Measurements from ENCODE around the gene IL23A.

IL23A gene

GRCh38 chr12:56358836-56359532 is 20.3 kb downstream of the IL23A start:
- H3K4me2 ChIP-seq (ENCODE audit: insufficient read depth, low read length) = peak overlapping the region; percentile 82
- H3K9me3 ChIP-seq (ENCODE audit: insufficient read depth, low read length, severe bottlenecking) = no peaks in the 10 kb centered on the region
- DNase-seq (no peak), ATAC-seq (ENCODE audit: insufficient read depth, low read depth) (no peak)
- peaks cover 23% of the 10 kb centered on the region for H3K36me3 ChIP-seq (ENCODE audit: insufficient read depth, low read length)
- no peaks in the 10 kb centered on the region for H3K27me3 ChIP-seq (ENCODE audit: insufficient read depth, low read length, poor library complexity)
- H3K79me2 ChIP-seq (ENCODE audit: insufficient read depth, low read length) = peaks cover 21% of the 10 kb centered on the region
- peak overlapping the region; percentile 77 for H3K27ac ChIP-seq (ENCODE audit: low read length)
- peak overlapping the region; percentile 70 for H3K9ac ChIP-seq (ENCODE audit: low read depth, low read length)
- H3K4me1 ChIP-seq (ENCODE audit: insufficient read depth, low read length) = peaks cover 27% of the 10 kb centered on the region
- TF ChIP-seq, protein P1, sequence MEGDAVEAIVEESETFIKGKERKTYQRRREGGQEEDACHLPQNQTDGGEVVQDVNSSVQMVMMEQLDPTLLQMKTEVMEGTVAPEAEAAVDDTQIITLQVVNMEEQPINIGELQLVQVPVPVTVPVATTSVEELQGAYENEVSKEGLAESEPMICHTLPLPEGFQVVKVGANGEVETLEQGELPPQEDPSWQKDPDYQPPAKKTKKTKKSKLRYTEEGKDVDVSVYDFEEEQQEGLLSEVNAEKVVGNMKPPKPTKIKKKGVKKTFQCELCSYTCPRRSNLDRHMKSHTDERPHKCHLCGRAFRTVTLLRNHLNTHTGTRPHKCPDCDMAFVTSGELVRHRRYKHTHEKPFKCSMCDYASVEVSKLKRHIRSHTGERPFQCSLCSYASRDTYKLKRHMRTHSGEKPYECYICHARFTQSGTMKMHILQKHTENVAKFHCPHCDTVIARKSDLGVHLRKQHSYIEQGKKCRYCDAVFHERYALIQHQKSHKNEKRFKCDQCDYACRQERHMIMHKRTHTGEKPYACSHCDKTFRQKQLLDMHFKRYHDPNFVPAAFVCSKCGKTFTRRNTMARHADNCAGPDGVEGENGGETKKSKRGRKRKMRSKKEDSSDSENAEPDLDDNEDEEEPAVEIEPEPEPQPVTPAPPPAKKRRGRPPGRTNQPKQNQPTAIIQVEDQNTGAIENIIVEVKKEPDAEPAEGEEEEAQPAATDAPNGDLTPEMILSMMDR (IDR thresholded peaks at IDR 0.05; ENCODE audit: borderline replicate concordance, extremely low read depth, low read length, poor library complexity, severe bottlenecking) = no peak
- TF ChIP-seq EZH2 (IDR thresholded peaks at IDR 0.05; ENCODE audit: borderline replicate concordance, low read depth, low read length, severe bottlenecking) = no peak
- peak overlapping the region; percentile 73 for H2AFZ ChIP-seq (ENCODE audit: low read depth, low read length)
- H4K20me1 ChIP-seq (ENCODE audit: insufficient read depth, low read length) = no peaks in the 10 kb centered on the region
- peak overlapping the region; percentile 72 to 77 for H3K4me3 ChIP-seq (ENCODE audit: low read depth in 1 of 2, low read length in 2 of 2)

DNA sequence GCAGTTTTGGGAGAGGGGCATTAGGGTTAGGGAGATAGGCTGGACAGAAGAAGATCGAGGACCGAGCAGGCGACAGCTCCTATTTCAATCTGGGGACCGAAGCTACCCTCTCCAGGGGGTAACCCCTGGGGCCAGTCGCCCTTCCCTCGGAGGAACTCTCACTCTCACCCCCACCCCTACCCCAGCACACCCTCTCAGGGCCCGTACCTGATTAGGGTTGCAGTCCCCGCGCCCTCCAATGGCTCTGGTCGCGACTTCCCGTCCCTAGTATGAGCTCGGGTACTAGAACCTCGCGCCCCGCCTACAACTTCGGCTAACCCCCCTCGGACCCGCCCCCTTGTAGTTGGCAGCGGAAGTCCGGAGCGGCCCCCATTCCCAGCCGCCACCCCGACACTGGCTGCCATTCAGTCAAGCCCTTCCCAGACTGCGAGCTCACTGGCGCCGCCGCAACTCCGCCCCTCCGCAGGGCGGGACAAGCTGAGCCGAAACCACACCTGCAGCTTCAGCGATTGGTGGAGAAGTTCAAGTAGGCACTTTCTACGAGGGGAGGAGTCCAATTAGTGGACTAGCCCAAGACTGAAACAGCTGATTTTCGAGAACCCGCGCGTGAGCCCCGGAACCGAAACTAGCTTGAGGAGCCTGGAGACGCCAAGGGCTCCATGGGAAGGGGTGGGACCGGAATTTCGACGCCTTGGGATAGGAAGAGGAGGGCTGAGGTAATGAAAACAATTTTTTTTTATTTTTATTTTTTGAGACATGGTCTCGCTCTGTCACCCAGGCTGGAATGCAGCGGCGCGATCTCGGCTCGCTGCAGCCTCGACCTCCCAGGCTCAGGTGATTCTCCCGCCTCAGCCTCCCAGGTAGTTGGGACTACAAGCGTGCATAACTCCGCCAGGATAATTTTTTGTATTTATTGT is 21.4 kb downstream of the IL23A start, which contains the start of gene STAT2:
Gene STAT2, minus strand, starts transcription at position 257 of the 917 bp plus-strand sequence. CDS start 3,536 bp downstream, outside the sequence.
- H4K20me1 ChIP-seq (ENCODE audit: insufficient read depth, low read length) = no peaks in the 10 kb centered on the region
- peaks cover 13% of the 10 kb centered on the region for H3K36me3 ChIP-seq (ENCODE audit: insufficient read depth, low read length)
- peak; percentile 100 for DNase-seq
- H3K27me3 ChIP-seq (ENCODE audit: insufficient read depth, low read length, poor library complexity) = no peaks in the 10 kb centered on the region
- peaks cover 27% of the 10 kb centered on the region for H3K4me1 ChIP-seq (ENCODE audit: insufficient read depth, low read length)
- H3K27ac ChIP-seq (ENCODE audit: low read length) = peak within 1 kb of the TSS; percentile 77
- peaks cover 21% of the 10 kb centered on the region for H3K79me2 ChIP-seq (ENCODE audit: insufficient read depth, low read length)
- peak within 1 kb of the TSS; percentile 82 for H3K4me2 ChIP-seq (ENCODE audit: insufficient read depth, low read length)
- ATAC-seq (ENCODE audit: insufficient read depth, low read depth) = peak; percentile 94
- peak within 1 kb of the TSS; percentile 72 to 77 for H3K4me3 ChIP-seq (ENCODE audit: low read depth in 1 of 2, low read length in 2 of 2)
- peak within 1 kb of the TSS; percentile 73 for H2AFZ ChIP-seq (ENCODE audit: low read depth, low read length)
- TF ChIP-seq EZH2 (IDR thresholded peaks at IDR 0.05; ENCODE audit: borderline replicate concordance, low read depth, low read length, severe bottlenecking) = no peak
- TF ChIP-seq, protein P1 (IDR thresholded peaks at IDR 0.05; ENCODE audit: borderline replicate concordance, extremely low read depth, low read length, poor library complexity, severe bottlenecking) = no peak
- peak within 1 kb of the TSS; percentile 70 for H3K9ac ChIP-seq (ENCODE audit: low read depth, low read length)
- no peaks in the 10 kb centered on the region for H3K9me3 ChIP-seq (ENCODE audit: insufficient read depth, low read length, severe bottlenecking)

DNA sequence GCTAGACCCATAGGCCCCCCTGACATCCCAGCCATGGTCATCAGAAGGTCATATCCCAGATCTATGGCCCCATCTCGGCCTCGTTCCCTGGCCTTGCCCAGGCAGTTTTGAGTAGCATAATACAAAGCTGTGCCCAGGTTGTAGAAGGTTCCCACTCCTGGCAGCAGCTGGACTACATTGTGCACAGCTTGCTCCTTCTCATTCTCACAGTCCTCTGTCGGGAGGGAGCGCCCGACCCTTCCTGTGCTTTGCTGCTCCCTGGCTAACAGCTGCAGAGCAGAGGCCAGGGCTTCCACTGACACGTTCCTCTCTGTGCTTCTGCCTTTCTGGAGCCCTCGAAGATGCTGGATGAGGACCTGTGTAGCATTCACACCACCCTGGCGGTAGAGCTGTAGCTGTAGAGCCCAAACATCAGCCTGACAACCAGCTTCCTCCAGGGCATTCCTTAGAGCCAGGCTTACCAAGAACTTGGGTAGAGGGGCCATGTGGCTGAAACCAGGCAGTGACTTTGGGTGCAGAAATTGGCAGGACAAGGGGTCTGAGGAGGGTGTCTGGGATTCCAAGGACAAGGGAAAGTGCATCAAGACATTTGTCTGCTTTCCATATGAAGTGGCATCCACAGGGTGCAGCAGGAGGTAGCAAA is 22.9 kb downstream of the IL23A start:
- no peak for TF ChIP-seq EZH2 (IDR thresholded peaks at IDR 0.05; ENCODE audit: borderline replicate concordance, low read depth, low read length, severe bottlenecking)
- TF ChIP-seq, protein P1 (IDR thresholded peaks at IDR 0.05; ENCODE audit: borderline replicate concordance, extremely low read depth, low read length, poor library complexity, severe bottlenecking) = no peak
- H3K9me3 ChIP-seq (ENCODE audit: insufficient read depth, low read length, severe bottlenecking) = no peaks in the 10 kb centered on the region
- H3K9ac ChIP-seq (ENCODE audit: low read depth, low read length) = no peak overlapping the region
- H3K27ac ChIP-seq (ENCODE audit: low read length) = no peak overlapping the region
- no peaks in the 10 kb centered on the region for H3K27me3 ChIP-seq (ENCODE audit: insufficient read depth, low read length, poor library complexity)
- no peak overlapping the region for H3K4me3 ChIP-seq (ENCODE audit: low read depth in 1 of 2, low read length in 2 of 2)
- no peaks in the 10 kb centered on the region for H3K36me3 ChIP-seq (ENCODE audit: insufficient read depth, low read length)
- no peak for ATAC-seq (ENCODE audit: insufficient read depth, low read depth)
- peak overlapping the region; percentile 29; the same call in 1 of the 2 replicates for H2AFZ ChIP-seq (ENCODE audit: low read depth, low read length)
- peaks cover 27% of the 10 kb centered on the region for H3K4me1 ChIP-seq (ENCODE audit: insufficient read depth, low read length)
- H3K4me2 ChIP-seq (ENCODE audit: insufficient read depth, low read length) = peak overlapping the region; percentile 72
- peaks cover 21% of the 10 kb centered on the region for H3K79me2 ChIP-seq (ENCODE audit: insufficient read depth, low read length)
- H4K20me1 ChIP-seq (ENCODE audit: insufficient read depth, low read length) = no peaks in the 10 kb centered on the region
- no peak for DNase-seq

Measured in DND-41 (cell line).